Sciatic nerve (tissue), 2 donors: ENCODE results near the gene AGAP1. TPM values are rescaled to one million over a fixed set of nuclear protein-coding genes. Genes with fewer than 3 reads are reported as not detected.
"Not testable (repeated sequence)": the region's sequence is repeated elsewhere in the genome, so short reads cannot be mapped to it uniquely, and the experiment has no call there.

ENCODE experiments used
- ATAC-seq: fragments of 200-7000 bp; cut with Tn5 transposase; one replicate; pipeline ENCODE4 v1.9.1; 2020; ENCODE audit warnings: mild to moderate bottlenecking, moderate library complexity
- DNase-seq: peaks from one replicate; pipeline ENCODE4 v3.0.0-alpha.2; 2020; ENCODE audit warnings: low spot score
- intact Hi-C: fragments of 100-400 bp; cut with DNase I; formaldehyde crosslinking; loops from one replicate; pipeline ENCODE4 v1.14.2; 2022
- total RNA-seq: library from RNA; stranded (reverse); fragmentation: NEBNext Ultra II Directional; extraction: Animal tissue kit (Norgen Biotek cat#: 25700); gene quantifications from one replicate; pipeline ENCODE4 v1.2.1, GENCODE V29; 2021
- donor health status: DM: no; HTN: no; CAD: no.
- donor health status: DM: no; HTN: no; CAD: no.

Gene AGAP1
- total RNA-seq, 1 donor from 2014 or later: 62.9 TPM

DNA sequence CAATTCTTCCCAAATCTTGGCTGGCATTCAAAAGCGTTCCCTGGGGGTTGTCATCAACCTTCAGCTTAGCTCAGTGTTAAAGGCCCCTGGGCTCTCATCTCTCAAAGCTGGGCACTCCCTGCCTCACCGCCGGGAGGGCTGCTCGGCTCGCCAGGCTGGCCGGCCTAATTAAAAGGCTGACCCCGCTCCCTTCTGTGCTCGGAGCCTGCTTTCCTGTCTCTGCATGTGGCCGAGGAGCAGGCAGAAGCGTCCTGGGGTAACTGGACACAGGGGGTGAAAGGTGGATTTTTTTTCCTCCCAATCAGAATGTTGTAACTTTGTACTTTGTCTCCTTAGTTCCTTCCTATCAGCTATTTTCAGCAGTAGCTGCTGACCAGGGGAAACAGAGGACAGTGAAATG is 443.2 kb downstream of the AGAP1 start:
- intact Hi-C loops: no loop called here

DNA sequence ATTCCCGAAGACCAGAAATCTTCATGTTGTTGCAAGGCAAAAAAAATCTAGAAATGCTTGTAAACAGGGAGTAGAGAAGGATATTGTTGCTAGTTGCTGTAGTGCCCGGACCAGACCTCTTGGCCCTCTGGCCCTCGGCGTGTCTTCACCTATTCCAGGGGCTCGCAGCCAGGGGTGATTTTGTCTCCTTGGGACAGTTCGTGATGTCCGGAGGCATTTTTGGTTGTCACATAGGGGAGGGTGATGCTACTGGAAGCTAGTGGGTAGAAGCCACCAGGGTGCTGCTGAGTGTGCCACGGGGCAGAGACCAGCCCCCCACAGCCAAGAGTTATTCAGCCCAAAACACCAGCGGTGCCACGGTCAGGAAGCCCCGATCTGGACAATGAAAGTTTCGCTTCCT is 443.7 kb downstream of the AGAP1 start:
- intact Hi-C loops: no loop called here
- DNase-seq (no peak), ATAC-seq (no peak)

More for the DNA sequence above, 443.2 kb downstream of the AGAP1 start:
- DNase-seq (no peak), ATAC-seq (no peak)

DNA sequence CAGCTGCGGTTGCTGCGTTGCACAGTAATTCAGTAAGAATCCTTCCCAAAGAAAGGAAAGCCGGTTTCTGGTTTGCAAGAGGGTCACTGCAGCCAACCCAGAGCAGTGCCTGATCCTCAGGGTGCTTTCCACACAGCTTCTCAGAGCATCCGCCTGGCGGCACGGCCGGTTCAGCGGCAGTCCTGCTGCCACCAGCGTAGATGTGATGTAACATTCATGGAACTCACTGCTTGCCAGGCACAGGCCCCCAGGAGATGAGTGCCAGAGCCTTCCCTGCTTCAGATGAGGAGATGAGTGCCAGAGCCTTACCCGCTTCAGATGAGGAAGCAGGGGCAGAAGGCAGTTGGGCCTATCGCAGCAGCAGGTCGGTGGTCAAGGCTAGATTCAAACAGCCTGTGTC is 444.1 kb downstream of the AGAP1 start:
- ATAC-seq (no peak), DNase-seq (no peak)
- intact Hi-C loops: no loop called here

DNA sequence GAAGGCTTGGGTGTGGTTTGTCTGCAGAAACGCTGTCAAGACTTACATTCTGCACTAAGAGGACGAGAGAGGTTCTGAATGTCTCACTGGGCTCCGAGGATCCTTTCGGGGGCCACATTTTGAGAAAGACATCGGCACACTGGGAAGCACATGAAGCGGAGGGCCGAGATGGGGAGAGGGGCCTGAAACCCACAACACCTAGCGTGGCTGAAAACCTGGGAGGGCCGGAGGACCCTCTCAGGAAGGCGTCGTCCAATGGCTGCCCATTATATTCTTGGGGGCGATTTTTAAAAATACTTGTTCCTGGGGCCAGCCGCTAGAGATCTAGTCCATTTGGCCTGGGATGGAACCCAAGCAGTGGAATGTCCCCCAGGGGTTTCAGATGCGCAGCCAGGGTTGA is 444.8 kb downstream of the AGAP1 start:
- DNase-seq: no peak
- no peak for ATAC-seq
- intact Hi-C loops: no loop called here

DNA sequence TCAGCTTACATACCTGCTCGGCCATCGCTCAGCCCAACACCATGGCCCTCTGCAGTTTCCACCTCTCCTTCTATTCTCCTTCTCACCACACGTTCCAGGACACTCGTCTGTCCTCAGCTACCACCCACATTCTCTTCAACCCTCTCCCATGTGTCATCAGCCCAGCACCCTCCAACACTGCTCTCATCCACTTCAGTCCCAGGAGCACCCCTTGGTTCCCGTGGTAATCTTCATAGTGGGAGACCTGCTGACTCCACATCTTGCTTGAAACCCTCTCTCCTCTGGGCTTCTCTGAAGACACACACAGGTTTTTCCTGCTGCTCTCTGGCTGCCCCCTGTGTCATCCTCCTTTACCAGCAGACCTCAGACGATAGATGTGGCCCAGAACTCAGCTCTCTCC is 445.6 kb downstream of the AGAP1 start:
- DNase-seq (peak; percentile 25), ATAC-seq (no peak)
- intact Hi-C loops: no loop called here

- ATAC-seq: no peak
- peak; percentile 47 for DNase-seq
- intact Hi-C loops: no loop called here
Measured at GRCh38 chr2:235940330-235940729, 446.5 kb downstream of the AGAP1 start.

DNA sequence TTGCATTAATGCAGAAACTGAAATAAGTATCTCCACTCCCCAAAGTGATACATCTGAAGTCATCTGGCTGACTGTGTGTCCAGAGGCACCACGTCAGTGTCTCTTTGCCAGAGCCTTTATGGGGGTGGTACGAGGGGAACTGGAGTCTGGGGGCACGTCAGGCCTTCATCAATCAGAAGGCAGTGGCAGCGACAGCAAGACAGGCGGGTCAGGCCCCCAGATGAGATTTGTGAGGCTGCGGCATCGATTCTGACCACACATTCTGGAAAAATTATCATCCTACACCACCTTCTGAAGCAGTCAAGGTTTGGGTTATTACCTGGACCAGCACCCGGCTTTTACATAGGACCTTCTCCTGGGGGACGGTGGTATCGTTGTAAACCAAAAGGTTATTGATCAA is 450.7 kb downstream of the AGAP1 start:
- DNase-seq (peak; percentile 14), ATAC-seq (no peak)
- intact Hi-C loops: no loop called here

DNA sequence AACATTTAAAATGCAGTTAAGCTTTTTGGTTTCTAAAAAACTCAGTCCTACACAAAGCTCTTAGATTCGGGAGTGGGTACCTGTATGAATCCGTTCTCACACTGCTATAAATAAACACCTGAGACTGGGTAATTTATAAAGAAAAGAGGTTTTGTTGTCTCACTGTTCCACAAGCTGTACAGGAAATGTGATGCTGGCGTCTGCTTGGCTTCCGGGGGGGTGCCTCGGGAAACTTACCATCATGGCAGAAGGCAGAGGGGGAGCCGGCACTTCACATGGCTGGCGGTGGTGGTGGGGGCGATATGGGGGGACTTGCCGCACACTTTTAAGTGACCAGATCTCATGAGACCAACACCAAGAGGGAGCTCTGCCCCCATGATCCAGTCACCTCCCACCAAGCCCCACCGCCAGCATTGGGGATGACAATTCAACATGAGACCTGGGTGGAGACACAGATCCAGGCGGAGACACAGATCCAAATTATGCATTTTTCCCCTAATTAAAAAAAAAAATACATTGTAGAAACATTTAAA is 451.8 kb downstream of the AGAP1 start:
- ATAC-seq: no peak
- DNase-seq: peak; percentile 32
- intact Hi-C loops: no loop called here

GRCh38 chr2:235946590-235946989 is 452.7 kb downstream of the AGAP1 start:
- ATAC-seq (no peak), DNase-seq (peak; percentile 25)
- intact Hi-C loops: no loop called here

DNA sequence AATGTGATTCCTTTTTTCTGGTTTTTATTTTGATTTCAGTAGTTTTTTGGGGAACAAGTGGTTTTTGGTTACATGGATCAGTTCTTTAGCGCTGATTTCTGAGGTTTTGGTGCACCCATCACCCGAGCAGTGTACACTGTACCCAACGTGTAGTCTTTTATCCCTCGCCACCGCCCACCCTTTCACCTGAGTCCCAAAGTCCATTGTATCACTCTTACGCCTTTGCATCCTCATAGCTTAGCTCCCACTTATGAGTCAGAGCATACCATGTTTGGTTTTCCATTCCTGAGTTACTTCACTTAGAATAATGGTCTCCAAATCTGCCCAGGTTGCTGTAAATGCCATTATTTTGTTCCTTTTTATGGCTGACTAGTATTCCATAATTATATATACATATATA is 453.2 kb downstream of the AGAP1 start:
- ATAC-seq: not testable (repeated sequence)
- peak; percentile 21 for DNase-seq

GRCh38 chr2:235949567-235950472 is 456.0 kb downstream of the AGAP1 start:
- DNase-seq (peak; percentile 59), ATAC-seq (peak; percentile 95)
- intact Hi-C loops: no loop called here

More for the DNA sequence above, 453.2 kb downstream of the AGAP1 start:
- intact Hi-C loops: not testable (repeated sequence)

DNA sequence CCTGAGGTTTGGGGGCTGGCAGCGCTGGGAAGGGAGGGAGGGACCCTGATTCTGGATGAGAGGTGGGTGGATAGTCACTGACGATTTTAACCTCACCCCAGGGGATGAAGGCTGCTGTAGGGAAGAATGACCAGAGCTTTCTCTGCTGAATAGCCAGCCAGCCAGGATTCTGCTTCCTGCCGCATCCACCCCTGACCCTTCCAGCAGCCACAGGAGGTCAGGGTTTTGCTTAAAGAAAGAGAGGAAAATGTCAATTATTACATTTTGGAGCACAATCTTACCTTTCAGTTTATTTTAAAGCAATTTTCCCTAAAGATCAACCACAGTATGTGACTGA is 456.6 kb downstream of the AGAP1 start:
- peak; percentile 23 for DNase-seq
- intact Hi-C loops: no loop called here
- peak; percentile 67 for ATAC-seq

DNA sequence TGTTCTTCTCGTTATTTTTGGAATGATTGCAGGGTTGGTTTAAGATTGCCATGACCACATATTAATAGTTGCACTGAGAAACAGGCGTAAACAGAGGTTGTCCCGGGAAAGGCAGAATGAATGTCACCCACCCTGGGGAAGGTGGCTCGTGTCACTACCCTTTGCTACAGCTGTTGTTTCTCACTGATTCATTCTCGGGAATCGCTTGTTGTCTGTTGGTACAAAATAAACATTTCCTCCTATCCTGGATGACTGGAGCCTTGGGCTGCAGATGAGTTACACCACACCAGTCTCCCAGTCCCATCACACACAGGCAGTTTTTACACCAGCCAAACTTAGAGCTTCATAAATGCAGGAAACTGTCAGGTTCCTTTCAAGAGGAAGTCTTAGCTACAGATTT is 457.6 kb downstream of the AGAP1 start:
- intact Hi-C loops: no loop called here

DNA sequence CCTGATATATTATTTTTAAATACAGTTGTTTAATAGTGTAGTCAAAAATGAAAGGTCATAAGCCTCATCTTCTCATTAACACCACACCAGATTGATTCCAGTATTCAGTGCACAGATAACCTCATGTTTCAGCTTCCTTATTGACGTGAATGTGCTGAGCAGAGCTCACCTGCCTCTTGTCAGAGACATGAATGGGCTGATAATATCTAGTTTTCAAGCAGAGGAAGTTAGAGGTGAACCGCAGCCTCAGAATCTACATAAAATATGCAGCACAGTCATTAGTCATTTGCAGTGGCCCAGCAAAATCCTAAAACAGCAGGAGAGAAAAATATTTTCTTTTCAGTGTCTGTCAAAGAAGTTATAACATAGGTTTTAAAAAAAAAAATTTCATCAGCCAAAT is 458.1 kb downstream of the AGAP1 start:
- no peak for DNase-seq
- intact Hi-C loops: no loop called here
- no peak for ATAC-seq

More for the DNA sequence above, 457.6 kb downstream of the AGAP1 start:
- DNase-seq (peak; percentile 21), ATAC-seq (no peak)

GRCh38 chr2:235952714-235953113 is 458.9 kb downstream of the AGAP1 start:
- intact Hi-C loops: no loop called here
- ATAC-seq (no peak), DNase-seq (peak; percentile 35)

- intact Hi-C loops: no loop called here
- ATAC-seq: no peak
- no peak for DNase-seq
Measured at GRCh38 chr2:235954281-235954680, 460.4 kb downstream of the AGAP1 start.

GRCh38 chr2:235954888-235955480 is 461.1 kb downstream of the AGAP1 start:
- DNase-seq (no peak), ATAC-seq (no peak)
- intact Hi-C loops: no loop called here

GRCh38 chr2:235955664-235956063 is 461.8 kb downstream of the AGAP1 start:
- intact Hi-C loops: no loop called here
- DNase-seq: no peak
- no peak for ATAC-seq

DNA sequence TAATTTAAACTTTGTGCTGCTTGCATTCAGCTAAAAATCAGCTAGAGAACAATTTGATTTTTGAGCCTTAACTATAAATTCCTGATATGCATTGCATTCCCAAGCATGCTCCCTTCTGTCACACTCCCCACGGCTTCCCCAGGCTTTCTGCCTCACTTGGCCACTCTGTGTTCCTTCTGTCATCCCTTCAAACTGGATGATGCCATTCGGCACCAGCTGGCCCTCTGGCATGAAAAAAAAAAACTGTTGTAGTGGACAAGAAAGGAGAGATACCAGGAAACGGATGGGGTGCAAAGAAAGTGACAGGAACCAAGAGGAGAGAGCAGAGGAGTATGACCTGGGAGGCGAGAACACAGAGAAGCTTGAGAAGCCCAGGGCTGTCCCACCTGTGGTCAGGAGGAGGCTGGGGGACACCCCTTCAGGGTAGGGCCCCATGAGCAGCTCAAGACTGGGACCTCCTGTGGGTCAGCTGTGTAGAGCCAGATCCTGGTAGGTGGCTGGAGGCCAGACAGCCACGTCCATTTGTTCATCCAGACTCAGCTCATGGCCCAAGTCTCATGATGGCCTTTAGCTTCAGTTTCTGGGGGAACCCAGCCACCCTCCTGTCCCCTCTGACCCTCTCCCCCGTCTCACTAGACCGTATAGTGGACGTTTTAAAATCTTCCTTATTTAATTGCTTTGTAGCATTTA is 462.6 kb downstream of the AGAP1 start:
- DNase-seq (peak; percentile 41), ATAC-seq (no peak)
- intact Hi-C loops: no loop called here

DNA sequence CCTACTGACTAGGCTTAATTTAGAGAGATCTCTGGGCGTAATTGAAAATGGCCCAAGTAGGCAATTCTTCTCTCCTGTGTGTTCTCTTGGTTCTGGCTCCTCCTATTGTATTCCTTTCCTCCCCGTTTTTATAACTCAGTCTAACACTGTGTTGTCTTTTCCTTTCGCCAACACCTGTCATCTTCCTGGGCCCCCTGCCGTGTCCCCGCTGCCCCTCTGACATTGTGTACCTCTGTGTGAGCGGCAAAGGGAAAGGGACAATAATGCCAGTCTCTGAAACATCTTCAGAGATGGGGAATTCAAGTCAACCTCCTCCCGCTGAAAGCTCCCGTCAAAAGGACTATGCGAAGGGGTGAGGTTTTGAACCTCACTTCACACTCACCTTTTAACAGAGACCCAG is 463.4 kb downstream of the AGAP1 start:
- ATAC-seq (no peak), DNase-seq (no peak)
- intact Hi-C loops: no loop called here
